Prostate gland (tissue), 2 donors: ENCODE data around the gene ADARB1.

Experiments
- CTCF ChIP-seq, 4 experiments: fragments of 200-600 bp in 2 of 4; fragments of 450-650 bp in 2 of 4; sonication (generic) in 2 of 4; IDR thresholded peaks; 1 replicate in 3 of 4; 2 replicates in 1 of 4; pipeline ENCODE4 v1.5.1; 2016 to 2019; ENCODE audit warnings: antibody characterized with exemption in 4 of 4, mild to moderate bottlenecking in 2 of 4, moderate library complexity in 2 of 4
- POLR2AphosphoS5 ChIP-seq: sonication (generic); formaldehyde crosslinking; IDR thresholded peaks from one replicate; pipeline ENCODE4 v1.6.1; 2017; ENCODE audit warnings: antibody characterized with exemption

- TF ChIP-seq CTCF (IDR thresholded peaks at IDR 0.05): peak in 1 of 4 experiments; percentile 30
- TF ChIP-seq POLR2AphosphoS5: no peak
These were observed 24.5 kb downstream of the ADARB1 start for GRCh38 chr21:45098867-45099266.
